Frontal cortex (tissue), 4 donors: ENCODE results near the gene FAM83G. TPM values are rescaled to one million over a fixed set of nuclear protein-coding genes. Genes with fewer than 3 reads are reported as not detected.

Experiments
- DNase-seq, 2 donors: peaks; one replicate each; pipeline ENCODE4 v3.0.0; 2012; ENCODE audit warnings: low spot score in 2 of 2
- FAIRE-seq: peaks from 2 replicates; lab custom pipeline; 2012; peaks lifted over from hg19 to GRCh38; lab: Jason Lieb, UNC
- total RNA-seq: library from RNA; depleted of rRNA; stranded (reverse); fragments of >200 nt; gene quantifications from one replicate; pipeline ENCODE4 v1.2.3, GENCODE V29; 2014
- donor health status: control.
- donor health status: control.
- donor health status: control.

The FAM83G gene
- total RNA-seq, 1 donor from 2014 or later = 0.41 TPM

DNA sequence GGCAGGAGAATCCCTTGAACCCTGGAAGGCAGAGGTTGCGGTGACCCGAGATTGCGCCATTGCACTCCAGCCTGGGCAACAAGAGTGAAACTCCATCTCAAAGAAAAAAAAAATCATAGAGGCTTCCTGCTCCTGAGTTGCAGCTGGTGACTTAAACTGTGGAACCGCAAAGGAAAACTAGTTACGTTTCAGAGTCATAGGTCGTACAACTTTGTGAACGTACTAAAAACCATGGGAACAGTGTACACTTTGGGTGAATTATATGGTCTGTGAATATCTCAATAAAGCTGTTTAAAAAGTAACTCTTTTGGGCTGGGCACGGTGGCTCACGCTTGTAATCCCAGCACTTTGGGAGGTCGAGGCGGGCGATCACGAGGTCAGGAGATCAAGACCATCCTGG lies 29.0 kb downstream of the FAM83G start:
- FAIRE-seq = no peak
- DNase-seq = no peak

DNA sequence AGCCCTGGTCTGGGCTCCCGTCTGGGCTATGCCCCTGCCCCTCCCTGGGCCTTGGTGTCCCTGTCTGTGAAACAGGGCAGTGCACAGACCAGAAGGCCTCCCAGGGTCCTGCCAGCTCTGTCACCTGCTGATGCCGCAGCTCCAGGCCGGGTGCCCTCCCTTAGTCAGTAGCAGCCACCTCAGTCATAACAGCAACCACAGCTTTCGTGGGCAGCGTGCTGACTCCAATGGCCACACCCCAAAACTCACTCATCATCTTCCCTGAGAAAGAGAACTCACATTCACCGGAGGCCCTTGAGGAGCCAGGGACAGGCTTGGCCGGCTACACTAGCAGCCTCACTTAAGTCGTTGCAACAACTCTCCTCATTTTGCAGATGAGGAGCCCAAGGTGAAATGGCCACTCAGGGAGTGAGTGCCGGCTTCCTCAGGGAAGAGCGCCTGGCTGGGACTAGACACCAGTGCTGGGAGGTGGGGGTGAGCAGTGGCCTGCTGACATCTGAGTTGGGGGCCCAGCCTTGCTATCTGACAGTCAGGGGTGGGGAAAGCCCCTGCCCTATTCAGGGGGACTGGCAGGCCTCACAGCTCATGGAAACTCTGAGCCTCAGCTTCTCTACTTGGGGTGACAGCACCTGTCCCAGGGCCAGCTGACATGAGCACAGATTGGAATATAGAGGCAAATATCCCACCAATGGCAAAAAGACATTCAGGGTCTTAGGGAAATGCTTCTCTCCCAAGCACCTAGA lies 30.0 kb downstream of the FAM83G start:
- DNase-seq = no peak

GRCh38 chr17:18971801-18972200 lies 32.8 kb downstream of the FAM83G start:
- FAIRE-seq = no peak
- no peak for DNase-seq

More for the DNA sequence above, 30.0 kb downstream of the FAM83G start:
- FAIRE-seq = no peak

DNA sequence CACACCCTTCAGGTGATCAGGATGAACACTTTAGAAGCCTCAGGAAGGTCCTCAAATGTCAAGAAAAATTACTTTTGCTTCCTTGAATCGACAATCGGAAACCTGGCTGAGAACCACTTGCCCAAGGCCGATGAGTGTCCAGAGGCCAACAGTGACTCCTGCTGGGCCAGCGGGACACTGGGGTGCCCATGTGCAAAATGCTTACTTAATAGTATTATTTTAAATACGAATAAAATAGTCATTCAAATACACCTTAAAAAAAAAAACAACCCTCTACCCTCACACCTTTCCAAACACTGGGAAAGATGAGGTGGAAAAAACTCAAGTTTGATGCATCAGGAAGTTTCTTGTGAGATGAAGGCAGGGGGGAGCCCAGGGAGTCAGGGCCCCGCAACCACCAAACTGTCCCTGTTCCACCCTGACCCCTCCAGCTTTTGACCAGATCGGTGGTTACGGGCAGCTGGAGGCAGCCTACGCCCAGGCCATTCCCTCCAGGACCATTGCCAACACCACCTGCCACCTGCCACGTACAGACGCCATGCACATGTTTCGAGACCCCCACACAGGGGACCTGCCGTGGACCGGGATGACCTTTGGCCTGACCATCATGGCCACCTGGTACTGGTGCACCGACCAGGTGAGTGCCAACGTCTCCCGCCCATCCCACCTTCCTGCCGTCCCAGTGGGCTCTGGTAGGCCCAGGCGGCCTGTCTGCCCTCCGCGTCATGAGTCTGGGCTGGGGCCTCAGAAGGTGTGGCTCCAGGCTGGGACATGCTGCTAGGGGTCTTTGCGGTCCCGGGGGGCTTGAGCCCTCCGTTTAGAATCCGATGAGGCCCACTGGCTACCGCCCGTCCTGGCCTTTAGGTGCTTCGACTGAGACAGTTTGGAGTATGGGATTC lies 33.7 kb downstream of the FAM83G start:
- DNase-seq (no peak), FAIRE-seq (no peak)

- no peak for DNase-seq
- no peak for FAIRE-seq
Observed at GRCh38 chr17:18968945-18969887, 35.3 kb downstream of the FAM83G start.

GRCh38 chr17:18968345-18968744 lies 36.2 kb downstream of the FAM83G start:
- FAIRE-seq (no peak), DNase-seq (no peak)

DNA sequence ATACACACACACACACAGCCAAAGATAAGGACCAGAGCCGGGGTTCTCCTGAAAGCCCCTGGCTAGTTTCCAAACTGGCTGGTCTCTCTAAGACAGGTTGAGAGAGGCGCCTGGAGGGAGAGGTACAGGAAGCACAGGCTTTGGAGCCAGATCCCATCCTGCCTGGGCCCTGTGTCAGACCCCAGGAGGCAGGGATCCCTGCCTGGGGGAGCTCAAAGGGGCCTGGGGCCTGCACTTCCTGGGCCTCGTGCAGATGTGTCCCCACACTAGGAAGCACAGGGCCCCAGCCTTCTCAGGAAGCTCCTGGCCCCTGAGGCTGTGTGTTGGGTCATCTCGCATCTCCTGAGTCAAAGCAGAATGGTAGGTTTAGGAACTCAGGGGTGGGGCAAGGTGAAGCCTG lies 36.6 kb downstream of the FAM83G start:
- DNase-seq (no peak), FAIRE-seq (no peak)

DNA sequence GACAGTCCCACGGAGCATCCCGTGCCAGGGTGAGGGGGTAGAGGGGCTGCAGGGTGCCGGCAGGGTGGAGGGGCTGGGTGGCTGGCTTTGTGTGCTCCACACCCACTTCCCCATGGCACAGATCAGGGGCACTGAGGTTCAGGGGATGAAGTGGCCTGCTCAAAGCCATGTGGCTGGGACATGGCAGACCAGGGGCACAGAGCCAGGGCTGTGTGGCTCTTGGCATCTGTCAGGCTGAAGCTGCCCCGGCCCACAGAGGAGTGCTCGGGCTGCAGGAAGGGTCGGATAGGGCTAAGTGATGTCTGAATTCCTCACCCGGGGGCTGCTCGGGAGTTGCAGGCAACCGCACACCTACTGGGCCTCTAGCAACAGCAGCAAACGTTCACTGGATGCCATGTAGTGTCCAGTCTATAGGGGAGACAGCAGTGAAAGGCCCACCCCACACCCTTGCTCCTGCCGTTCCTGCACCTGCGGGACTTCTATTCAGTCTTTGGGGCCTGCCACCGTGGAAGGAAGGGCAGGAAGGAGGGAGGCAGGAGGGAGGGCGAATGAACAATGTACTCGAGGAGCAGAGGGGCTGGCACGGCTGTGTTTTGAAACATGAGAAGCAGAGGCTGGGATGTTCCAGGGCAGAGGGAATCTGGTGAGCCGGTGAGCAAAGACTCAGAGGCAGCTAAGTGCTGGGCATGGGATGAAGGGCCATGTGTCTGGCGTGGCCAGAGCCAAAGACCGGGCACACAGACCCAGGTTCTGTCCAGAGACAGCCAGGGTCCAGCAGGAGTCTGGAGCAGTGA lies 37.5 kb downstream of the FAM83G start:
- DNase-seq (no peak), FAIRE-seq (no peak)

- no peak for DNase-seq
- no peak for FAIRE-seq
Observed at GRCh38 chr17:18965530-18966236, 38.9 kb downstream of the FAM83G start.

GRCh38 chr17:18964550-18964949 lies 40.0 kb downstream of the FAM83G start:
- FAIRE-seq (no peak), DNase-seq (no peak)

- FAIRE-seq (no peak), DNase-seq (no peak)
Observed at GRCh38 chr17:18964018-18964351, 40.6 kb downstream of the FAM83G start.

DNA sequence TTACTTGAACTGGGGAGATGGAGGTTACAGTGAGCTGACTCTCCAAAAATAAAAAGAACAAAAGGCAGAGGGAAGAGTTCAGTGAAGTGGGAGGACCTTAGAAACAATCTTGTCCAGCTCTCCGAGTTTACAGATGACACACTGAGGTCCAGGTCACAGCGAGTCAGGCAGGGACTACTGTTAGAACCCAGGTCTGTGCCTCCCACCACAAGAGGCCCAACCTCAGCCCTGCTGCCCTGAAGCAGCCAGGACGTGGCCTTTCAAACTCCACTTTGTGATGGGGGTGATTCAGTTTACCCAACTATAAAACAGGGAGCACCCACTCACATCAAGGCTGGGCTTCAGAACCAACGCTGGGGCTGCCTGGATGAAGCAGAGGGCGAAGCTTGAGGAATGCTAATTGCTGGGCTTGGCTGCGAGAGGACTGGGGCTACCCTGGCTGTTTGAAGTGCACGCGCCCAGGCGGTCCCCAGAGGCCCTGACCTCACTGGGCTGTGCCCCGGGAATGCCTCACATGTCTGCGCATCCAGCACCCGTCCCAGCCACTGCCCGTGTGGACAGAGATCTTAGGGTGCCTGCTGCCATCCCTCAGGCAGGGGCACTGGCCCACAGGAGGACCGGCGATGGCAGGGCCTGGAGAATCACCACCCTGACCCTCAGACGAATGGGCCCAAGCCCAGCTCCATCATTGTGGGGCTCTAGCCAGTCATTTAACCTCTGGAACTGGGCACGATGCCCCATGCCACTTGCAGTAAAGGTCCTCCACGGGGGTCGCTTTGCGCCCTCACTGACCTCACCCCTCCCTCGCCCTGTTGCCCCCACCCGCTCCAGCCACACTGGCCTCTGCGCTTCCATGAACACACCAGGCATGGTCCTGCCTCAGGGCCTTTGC lies 41.2 kb downstream of the FAM83G start:
- FAIRE-seq (no peak), DNase-seq (no peak)

- FAIRE-seq (no peak), DNase-seq (no peak)
Observed at GRCh38 chr17:18962494-18962815, 42.1 kb downstream of the FAM83G start.

DNA sequence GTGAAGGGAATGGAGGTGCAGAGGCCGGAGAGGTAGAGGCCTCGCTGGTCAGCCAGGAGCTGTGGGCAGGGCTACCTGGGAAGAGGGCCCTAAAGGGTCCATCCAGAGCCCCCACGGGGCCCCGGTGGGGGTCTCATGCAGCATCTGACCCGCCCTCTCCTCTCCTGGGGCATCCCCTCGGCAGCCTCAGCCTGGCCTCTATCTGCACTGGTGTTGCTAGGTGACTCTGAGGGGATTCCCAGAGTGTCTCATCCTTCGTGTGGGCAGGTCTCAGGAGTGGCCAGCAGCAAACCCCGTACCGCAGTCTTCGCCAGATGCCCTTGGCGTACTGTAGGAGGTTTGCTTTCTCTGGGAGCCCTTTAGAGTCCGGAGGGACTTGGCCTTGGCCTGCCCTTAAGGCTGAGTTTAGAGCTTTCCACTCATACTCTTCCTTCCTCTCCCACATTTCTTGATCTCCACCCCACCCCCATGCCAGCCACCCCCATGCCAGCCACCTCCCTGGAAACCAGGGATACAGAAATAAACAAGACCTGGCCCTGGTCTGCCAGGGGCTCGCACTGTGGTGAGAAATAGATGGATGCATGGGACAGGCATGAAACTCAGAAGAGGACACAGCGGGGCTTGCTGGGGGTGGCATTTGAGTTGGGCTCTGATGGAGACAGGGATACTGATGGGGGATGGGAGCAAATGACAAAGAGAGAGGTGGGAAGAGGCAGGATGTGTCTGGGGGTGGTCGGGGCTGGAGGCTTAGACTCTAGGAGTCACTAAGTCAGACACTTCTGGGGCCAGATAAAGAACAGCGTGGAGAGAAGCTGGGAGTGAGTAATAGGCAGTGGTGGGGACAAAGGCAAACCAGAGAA lies 42.7 kb downstream of the FAM83G start:
- FAIRE-seq = no peak
- no peak for DNase-seq

DNA sequence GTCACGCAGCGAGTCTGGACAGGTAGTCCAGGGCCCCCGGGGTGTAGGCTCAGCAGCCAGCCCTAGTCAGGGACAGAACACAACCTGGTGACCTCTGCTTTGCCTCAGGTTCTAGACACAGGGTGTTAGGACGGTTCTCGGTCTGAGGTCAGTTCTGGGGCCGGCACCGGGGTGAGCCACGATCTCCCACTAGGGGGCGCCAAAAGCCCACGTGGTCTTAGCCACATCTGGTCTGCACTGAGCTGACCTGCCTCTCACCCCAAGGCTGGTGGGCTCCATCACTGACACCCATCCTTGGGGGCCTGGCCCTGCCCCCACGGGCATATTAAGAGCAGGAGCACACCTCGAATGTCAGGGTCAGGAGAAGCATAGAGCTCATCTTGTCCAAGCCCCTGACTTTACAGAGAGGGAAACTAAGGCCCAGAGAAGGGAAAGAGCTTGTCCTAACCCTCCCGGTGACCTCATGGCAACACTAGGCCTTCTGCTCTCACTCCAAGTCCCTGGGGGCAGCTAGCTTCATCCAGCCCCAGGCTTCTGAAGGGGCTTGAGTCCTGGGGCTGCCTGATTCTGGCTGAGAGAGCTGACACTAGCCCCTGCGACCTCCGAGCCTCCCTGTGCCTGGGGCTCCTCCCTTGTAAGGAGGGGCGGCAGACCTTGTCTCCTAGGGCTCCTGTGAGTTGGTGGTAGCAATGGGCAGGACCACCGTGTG lies 43.6 kb downstream of the FAM83G start:
- FAIRE-seq (no peak), DNase-seq (peak; percentile 54 to 76)

GRCh38 chr17:18960241-18960665 lies 44.3 kb downstream of the FAM83G start:
- DNase-seq (no peak), FAIRE-seq (no peak)
